Thoracic aorta (tissue), 2 donors: ENCODE data around the gene AUTS2. TPM values are rescaled to one million over a fixed set of nuclear protein-coding genes. Genes with fewer than 3 reads are reported as not detected.
A peak's percentile ranks its signal among the peaks of the same experiment; 100 is the strongest.

ENCODE experiments used
- ATAC-seq: fragments of 150-250 bp; one replicate; pipeline ENCODE4 v1.8.0; 2017; ENCODE audit warnings: low read depth; ENCODE audit not compliant: insufficient number of reproducible peaks, low FRiP score
- DNase-seq: peaks from one replicate; pipeline ENCODE4 v3.0.0-alpha.2; 2020; ENCODE audit warnings: low spot score
- H3K27ac ChIP-seq, 2 donors: fragments of 200-600 bp; sonication (generic); 1 replicate in 1 of 2; 2 replicates in 1 of 2; pipeline ENCODE4 v1.5.1; 2016; ENCODE audit warnings: mild to moderate bottlenecking in 2 of 2, moderate library complexity in 2 of 2
- H3K27me3 ChIP-seq: fragments of 200-600 bp; sonication (generic); replicated peaks from 2 replicates; pipeline ENCODE4 v1.6.0; 2016; ENCODE audit warnings: mild to moderate bottlenecking; ENCODE audit not compliant: insufficient read depth
- H3K36me3 ChIP-seq: fragments of 200-600 bp; sonication (generic); one replicate; pipeline ENCODE4 v1.5.1; 2016
- H3K4me1 ChIP-seq, 2 donors: fragments of 200-600 bp; sonication (generic); 1 replicate in 1 of 2; 2 replicates in 1 of 2; pipeline versions ENCODE4 v1.5.1 to v1.6.0; 2016; ENCODE audit warnings: low read depth in 2 of 2, mild to moderate bottlenecking in 1 of 2; ENCODE audit not compliant: control insufficient read depth in 1 of 2
- H3K4me3 ChIP-seq: fragments of 200-600 bp; sonication (generic); 2 replicates; pipeline ENCODE4 v1.5.1; 2016; ENCODE audit warnings: mild to moderate bottlenecking
- H3K9me3 ChIP-seq: fragments of 200-600 bp; sonication (generic); 2 replicates; pipeline ENCODE4 v1.5.1; 2016
- total RNA-seq, 2 donors: library from RNA; depleted of rRNA; stranded (reverse); fragments of >200 nt; gene quantifications; one replicate each; pipeline versions ENCODE4 v1.1.0 to v1.2.3, GENCODE V29; 2016
- TF ChIP-seq, protein P1 (sequence below): fragments of 200-600 bp; sonication (generic); IDR thresholded peaks from one replicate; pipeline ENCODE4 v1.5.1; 2019; ENCODE audit warnings: antibody characterized with exemption

AUTS2 gene
- total RNA-seq, 2 donors from 2014 or later, result 49.4 to 101 TPM

DNA sequence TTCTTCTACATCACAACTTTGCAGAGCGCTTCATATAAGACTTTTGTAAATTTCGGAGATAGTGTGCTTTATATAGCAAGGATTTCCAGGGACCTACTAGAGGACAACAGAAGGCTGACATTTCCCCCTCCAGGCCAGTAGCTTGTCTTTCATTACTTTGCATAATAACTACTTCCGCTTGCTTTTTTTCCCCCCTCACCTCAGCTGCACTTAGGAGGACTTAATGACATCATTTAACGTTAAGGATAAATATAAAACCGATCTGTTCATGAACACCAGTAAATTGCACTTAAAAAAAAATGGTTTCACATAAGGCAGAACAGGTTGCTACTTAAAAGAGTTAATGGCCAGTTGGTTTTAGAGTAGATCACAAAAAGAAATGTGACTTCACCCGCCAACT is 172.3 kb downstream of the AUTS2 start:
- ATAC-seq, result no peak
- no peak for DNase-seq
- Histone ChIP-seq H3K27ac (no peak overlapping the region), H3K36me3 (no peaks in the 10 kb centered on the region), H3K4me3 (no peak overlapping the region), H3K9me3 (no peaks in the 10 kb centered on the region), H3K4me1 (no peaks in the 10 kb centered on the region), H3K27me3 (no peaks in the 10 kb centered on the region)
- TF ChIP-seq, protein P1, sequence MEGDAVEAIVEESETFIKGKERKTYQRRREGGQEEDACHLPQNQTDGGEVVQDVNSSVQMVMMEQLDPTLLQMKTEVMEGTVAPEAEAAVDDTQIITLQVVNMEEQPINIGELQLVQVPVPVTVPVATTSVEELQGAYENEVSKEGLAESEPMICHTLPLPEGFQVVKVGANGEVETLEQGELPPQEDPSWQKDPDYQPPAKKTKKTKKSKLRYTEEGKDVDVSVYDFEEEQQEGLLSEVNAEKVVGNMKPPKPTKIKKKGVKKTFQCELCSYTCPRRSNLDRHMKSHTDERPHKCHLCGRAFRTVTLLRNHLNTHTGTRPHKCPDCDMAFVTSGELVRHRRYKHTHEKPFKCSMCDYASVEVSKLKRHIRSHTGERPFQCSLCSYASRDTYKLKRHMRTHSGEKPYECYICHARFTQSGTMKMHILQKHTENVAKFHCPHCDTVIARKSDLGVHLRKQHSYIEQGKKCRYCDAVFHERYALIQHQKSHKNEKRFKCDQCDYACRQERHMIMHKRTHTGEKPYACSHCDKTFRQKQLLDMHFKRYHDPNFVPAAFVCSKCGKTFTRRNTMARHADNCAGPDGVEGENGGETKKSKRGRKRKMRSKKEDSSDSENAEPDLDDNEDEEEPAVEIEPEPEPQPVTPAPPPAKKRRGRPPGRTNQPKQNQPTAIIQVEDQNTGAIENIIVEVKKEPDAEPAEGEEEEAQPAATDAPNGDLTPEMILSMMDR, result no peak

DNA sequence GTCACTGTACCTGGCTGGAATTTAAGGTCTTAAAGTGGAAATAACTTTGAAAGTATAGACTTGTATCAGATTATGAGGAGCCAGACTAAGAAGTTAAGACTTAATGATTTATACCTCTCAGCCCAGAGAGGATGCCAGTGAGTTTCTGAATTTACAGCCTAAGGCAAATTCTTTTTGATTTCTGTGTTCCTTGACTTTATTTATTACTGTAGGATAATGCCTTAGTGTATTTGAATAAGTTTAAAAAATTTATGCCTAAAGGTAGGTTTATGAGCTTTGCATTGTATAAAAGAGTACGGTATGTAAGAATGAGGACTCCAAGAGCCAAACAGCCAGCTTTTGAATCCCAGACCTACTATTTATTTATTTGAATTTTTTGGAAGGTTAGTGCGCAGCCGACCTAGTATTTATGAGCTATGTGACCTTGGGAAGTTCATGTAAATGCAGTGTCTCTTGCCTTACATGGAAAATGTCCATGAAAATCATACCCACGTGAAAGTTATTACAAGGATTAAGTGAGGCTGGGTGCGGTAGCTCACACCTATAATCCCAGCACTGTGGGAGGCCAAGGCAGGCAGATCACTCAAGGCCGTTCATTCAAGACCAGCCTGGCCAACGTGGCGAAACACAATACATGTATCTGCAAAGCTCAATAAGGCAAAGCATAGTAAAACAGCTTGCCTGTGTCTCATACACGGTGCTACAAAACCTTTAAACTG is 174.6 kb downstream of the AUTS2 start:
- no peaks in the 10 kb centered on the region for H3K36me3 ChIP-seq
- no peaks in the 10 kb centered on the region for H3K9me3 ChIP-seq
- no peak overlapping the region for H3K4me3 ChIP-seq

DNA sequence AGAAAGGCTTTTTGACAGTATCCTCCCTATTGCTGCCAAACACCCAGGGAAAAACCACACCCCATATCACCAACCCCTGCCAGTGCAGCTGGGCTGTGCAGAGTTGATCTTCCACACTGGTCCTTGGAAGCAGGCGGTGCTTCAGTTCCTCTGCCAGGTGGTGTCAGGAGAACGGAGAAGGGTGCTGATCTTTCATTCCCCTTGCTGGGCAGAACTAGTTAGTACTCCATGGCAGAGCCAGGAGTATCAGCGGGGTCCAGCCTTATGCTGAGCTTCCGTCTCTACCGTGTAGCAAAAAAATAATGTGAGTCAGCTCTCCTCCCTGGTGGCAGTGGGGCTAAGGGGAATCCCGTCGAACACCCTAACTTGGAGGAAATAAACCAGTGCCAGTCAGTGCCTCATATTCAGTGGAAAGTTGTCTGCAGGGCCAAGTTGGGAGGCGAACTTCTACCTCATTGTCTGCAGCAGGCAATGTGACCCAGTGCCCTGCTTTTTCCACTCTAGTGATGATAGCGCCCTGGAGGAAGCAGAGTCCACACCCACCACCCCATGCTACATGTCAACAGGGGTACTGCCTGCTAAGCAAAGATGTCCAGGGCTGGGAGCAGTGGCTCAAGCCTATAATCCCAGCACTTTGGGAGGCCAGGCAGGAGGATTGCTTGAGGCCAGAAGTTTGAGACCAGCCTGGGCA is 175.4 kb downstream of the AUTS2 start:
- H3K4me3 ChIP-seq, result no peak overlapping the region
- H3K4me1 ChIP-seq, result no peaks in the 10 kb centered on the region
- TF ChIP-seq, protein P1, result no peak
- H3K9me3 ChIP-seq, result no peaks in the 10 kb centered on the region
- H3K27ac ChIP-seq, result no peak overlapping the region
- no peak for DNase-seq
- H3K36me3 ChIP-seq, result no peaks in the 10 kb centered on the region
- ATAC-seq, result no peak
- no peaks in the 10 kb centered on the region for H3K27me3 ChIP-seq

More for the DNA sequence above, 174.6 kb downstream of the AUTS2 start:
- TF ChIP-seq, protein P1, result no peak
- H3K4me1 ChIP-seq, result no peaks in the 10 kb centered on the region
- DNase-seq, result no peak
- no peak overlapping the region for H3K27ac ChIP-seq
- ATAC-seq, result no peak
- no peaks in the 10 kb centered on the region for H3K27me3 ChIP-seq

DNA sequence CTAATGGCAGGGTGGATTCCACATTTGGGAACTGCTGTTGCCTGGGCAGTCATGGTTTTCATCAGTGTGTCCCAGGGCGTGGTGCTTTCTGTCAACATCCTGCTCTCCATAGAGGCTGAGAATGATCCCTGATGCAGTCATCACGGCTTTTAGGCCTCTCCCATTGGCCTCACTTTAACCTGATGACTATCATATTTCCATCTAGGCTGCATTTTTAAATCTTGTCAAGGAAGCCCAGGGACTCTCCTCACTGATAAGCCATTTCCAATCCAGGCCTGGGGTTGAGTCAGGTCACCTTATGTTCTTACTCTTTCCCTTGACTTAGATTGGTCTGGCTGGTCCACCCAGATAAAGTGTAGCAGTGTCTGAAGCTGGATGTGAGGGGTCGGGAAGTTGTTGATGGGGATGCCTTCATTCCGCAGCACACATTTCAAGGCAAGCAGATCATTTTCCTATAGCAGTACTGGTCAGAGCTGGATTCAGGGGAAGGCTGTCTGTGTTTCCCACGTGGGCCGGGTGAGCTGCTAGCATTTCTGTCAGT is 177.0 kb downstream of the AUTS2 start:
- peak; percentile 8 for DNase-seq
- TF ChIP-seq, protein P1, result no peak
- no peaks in the 10 kb centered on the region for H3K4me1 ChIP-seq

DNA sequence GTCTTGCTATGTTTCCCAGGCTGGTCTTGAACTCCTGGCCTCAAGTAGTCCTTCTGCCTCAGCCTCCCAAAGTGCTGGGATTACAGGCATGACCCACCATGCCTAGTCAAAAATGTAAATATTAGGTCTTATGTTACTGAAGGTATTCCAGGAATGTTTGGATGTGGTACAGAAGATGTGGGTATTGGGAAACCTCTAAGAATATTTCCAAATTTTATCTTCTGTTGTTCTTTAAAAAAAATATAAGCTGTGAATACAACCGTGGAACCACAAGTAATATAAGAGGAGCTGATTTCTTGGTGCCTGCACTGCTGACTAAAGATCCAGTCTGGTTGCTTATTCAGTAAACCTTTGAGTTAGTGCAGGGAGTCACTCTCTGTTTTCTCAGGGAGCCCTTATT is 178.3 kb downstream of the AUTS2 start:
- ATAC-seq (no peak), DNase-seq (no peak)
- H3K4me3 ChIP-seq, result no peak overlapping the region
- no peaks in the 10 kb centered on the region for H3K36me3 ChIP-seq
- TF ChIP-seq, protein P1, result no peak
- peaks cover 0 to 4% of the 10 kb centered on the region in 2 donors for H3K4me1 ChIP-seq
- H3K9me3 ChIP-seq, result no peaks in the 10 kb centered on the region
- no peak overlapping the region for H3K27ac ChIP-seq
- no peaks in the 10 kb centered on the region for H3K27me3 ChIP-seq

More for the DNA sequence above, 177.0 kb downstream of the AUTS2 start:
- no peak overlapping the region for H3K4me3 ChIP-seq
- H3K36me3 ChIP-seq, result no peaks in the 10 kb centered on the region
- no peaks in the 10 kb centered on the region for H3K9me3 ChIP-seq
- no peak for ATAC-seq
- no peak overlapping the region for H3K27ac ChIP-seq
- no peaks in the 10 kb centered on the region for H3K27me3 ChIP-seq
